ENCODE data around the gene ZNF280A. TPM values are rescaled to one million over a fixed set of nuclear protein-coding genes. Genes with fewer than 3 reads are reported as not detected.

The ZNF280A gene
- polyA plus RNA-seq, 1 donor from 2014 or later = not detected

DNA sequence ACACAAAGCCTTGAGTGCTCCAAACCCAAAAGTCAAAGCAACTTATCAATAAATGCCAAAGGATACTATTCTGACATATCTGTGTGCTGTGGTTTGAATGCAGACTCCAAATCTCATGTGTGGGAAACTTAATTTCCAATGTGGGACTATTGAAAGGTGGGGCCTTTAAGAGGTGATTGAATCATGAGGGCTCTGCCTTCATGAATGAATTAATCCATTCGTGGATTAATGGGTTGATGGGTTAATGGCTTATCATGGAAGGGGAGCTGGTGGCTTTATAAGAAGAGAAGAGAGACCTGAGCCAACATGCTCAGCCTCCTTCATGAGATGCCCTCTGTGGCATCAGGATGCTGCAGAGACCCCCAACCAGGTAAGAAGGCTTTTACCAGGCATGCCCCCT is 16.8 kb upstream of the ZNF280A start:
- Histone ChIP-seq H3K79me2 (replicated peaks; ENCODE audit: insufficient read depth, low read length) (no peaks in the 10 kb centered on the region), H3K9me3 (ENCODE audit: low read length) (no peaks in the 10 kb centered on the region), H3K27ac (ENCODE audit: low read length) (no peak overlapping the region), H3F3A (ENCODE audit: insufficient read depth, low read length, poor library complexity, severe bottlenecking) (no peaks in the 10 kb centered on the region), H3K4me2 (ENCODE audit: low read length) (no peak overlapping the region), H3K9me2 (ENCODE audit: insufficient read depth, low read length) (no peaks in the 10 kb centered on the region), H3K4me3 (ENCODE audit: low read length) (no peak overlapping the region), H3K27me3 (ENCODE audit: insufficient read depth, low read depth, low read length) (no peaks in the 10 kb centered on the region), H3K36me3 (ENCODE audit: insufficient read depth, low read length) (no peaks in the 10 kb centered on the region), H4K20me1 (ENCODE audit: insufficient read depth) (no peaks in the 10 kb centered on the region), H3K9ac (ENCODE audit: low read length) (no peak overlapping the region), H2AFZ (ENCODE audit: low read depth, low read length) (no peak overlapping the region)
- TF ChIP-seq EZH2 (IDR thresholded peaks at IDR 0.05; ENCODE audit: borderline replicate concordance, insufficient read depth, low read length, poor library complexity, severe bottlenecking) (no peak), EP300 (conservative IDR thresholded peaks at IDR 0.05; ENCODE audit: poor library complexity, severe bottlenecking) (no peak), SMC3 (conservative IDR thresholded peaks at IDR 0.05; ENCODE audit: poor library complexity) (no peak), RAD21 (conservative IDR thresholded peaks at IDR 0.05) (no peak), MXI1 (conservative IDR thresholded peaks at IDR 0.05; ENCODE audit: poor library complexity, severe bottlenecking) (no peak), TAF1 (IDR thresholded peaks at IDR 0.05; ENCODE audit: low read depth) (no peak), POLR2AphosphoS5 (IDR thresholded peaks at IDR 0.05) (no peak)
- TF ChIP-seq, protein P1, sequence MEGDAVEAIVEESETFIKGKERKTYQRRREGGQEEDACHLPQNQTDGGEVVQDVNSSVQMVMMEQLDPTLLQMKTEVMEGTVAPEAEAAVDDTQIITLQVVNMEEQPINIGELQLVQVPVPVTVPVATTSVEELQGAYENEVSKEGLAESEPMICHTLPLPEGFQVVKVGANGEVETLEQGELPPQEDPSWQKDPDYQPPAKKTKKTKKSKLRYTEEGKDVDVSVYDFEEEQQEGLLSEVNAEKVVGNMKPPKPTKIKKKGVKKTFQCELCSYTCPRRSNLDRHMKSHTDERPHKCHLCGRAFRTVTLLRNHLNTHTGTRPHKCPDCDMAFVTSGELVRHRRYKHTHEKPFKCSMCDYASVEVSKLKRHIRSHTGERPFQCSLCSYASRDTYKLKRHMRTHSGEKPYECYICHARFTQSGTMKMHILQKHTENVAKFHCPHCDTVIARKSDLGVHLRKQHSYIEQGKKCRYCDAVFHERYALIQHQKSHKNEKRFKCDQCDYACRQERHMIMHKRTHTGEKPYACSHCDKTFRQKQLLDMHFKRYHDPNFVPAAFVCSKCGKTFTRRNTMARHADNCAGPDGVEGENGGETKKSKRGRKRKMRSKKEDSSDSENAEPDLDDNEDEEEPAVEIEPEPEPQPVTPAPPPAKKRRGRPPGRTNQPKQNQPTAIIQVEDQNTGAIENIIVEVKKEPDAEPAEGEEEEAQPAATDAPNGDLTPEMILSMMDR (IDR thresholded peaks at IDR 0.05; ENCODE audit: poor library complexity, severe bottlenecking) = no peak
- TF ChIP-seq, protein P2, sequence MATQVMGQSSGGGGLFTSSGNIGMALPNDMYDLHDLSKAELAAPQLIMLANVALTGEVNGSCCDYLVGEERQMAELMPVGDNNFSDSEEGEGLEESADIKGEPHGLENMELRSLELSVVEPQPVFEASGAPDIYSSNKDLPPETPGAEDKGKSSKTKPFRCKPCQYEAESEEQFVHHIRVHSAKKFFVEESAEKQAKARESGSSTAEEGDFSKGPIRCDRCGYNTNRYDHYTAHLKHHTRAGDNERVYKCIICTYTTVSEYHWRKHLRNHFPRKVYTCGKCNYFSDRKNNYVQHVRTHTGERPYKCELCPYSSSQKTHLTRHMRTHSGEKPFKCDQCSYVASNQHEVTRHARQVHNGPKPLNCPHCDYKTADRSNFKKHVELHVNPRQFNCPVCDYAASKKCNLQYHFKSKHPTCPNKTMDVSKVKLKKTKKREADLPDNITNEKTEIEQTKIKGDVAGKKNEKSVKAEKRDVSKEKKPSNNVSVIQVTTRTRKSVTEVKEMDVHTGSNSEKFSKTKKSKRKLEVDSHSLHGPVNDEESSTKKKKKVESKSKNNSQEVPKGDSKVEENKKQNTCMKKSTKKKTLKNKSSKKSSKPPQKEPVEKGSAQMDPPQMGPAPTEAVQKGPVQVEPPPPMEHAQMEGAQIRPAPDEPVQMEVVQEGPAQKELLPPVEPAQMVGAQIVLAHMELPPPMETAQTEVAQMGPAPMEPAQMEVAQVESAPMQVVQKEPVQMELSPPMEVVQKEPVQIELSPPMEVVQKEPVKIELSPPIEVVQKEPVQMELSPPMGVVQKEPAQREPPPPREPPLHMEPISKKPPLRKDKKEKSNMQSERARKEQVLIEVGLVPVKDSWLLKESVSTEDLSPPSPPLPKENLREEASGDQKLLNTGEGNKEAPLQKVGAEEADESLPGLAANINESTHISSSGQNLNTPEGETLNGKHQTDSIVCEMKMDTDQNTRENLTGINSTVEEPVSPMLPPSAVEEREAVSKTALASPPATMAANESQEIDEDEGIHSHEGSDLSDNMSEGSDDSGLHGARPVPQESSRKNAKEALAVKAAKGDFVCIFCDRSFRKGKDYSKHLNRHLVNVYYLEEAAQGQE (IDR thresholded peaks at IDR 0.05; ENCODE audit: borderline replicate concordance) = no peak

DNA sequence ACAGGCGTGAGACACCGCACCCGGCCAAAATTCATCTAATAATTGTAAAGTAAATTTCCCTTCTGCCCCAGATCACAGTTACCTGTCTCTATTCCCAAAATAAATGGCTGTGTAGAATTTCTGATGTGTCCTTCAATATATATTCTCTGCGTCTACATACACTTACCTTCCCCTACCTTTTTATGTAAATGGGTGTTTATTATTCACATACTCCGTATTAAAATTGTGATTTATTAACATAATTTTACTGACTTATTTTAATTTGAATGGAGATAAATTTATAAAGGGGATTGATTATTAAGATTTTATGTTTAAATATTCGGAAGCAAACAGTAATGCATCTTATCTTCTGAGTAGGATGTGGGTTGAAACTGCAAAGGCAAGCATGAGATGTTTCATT is 16.4 kb upstream of the ZNF280A start:
- Histone ChIP-seq H3K4me2 (ENCODE audit: low read length) (no peak overlapping the region), H3K27ac (ENCODE audit: low read length) (no peak overlapping the region), H3K79me2 (replicated peaks; ENCODE audit: insufficient read depth, low read length) (no peaks in the 10 kb centered on the region), H3K9me3 (ENCODE audit: low read length) (no peaks in the 10 kb centered on the region), H2AFZ (ENCODE audit: low read depth, low read length) (no peak overlapping the region), H3K27me3 (ENCODE audit: insufficient read depth, low read depth, low read length) (no peaks in the 10 kb centered on the region), H3K9me2 (ENCODE audit: insufficient read depth, low read length) (no peaks in the 10 kb centered on the region), H3K36me3 (ENCODE audit: insufficient read depth, low read length) (no peaks in the 10 kb centered on the region), H3K4me3 (ENCODE audit: low read length) (no peak overlapping the region), H3K9ac (ENCODE audit: low read length) (no peak overlapping the region), H3F3A (ENCODE audit: insufficient read depth, low read length, poor library complexity, severe bottlenecking) (no peaks in the 10 kb centered on the region), H4K20me1 (ENCODE audit: insufficient read depth) (no peaks in the 10 kb centered on the region)
- TF ChIP-seq EZH2 (IDR thresholded peaks at IDR 0.05; ENCODE audit: borderline replicate concordance, insufficient read depth, low read length, poor library complexity, severe bottlenecking) (no peak), SMC3 (conservative IDR thresholded peaks at IDR 0.05; ENCODE audit: poor library complexity) (no peak), TAF1 (IDR thresholded peaks at IDR 0.05; ENCODE audit: low read depth) (no peak), POLR2AphosphoS5 (IDR thresholded peaks at IDR 0.05) (no peak), MXI1 (conservative IDR thresholded peaks at IDR 0.05; ENCODE audit: poor library complexity, severe bottlenecking) (no peak), EP300 (conservative IDR thresholded peaks at IDR 0.05; ENCODE audit: poor library complexity, severe bottlenecking) (no peak), RAD21 (conservative IDR thresholded peaks at IDR 0.05) (no peak)
- TF ChIP-seq, protein P2 (IDR thresholded peaks at IDR 0.05; ENCODE audit: borderline replicate concordance) = no peak
- TF ChIP-seq, protein P1 (IDR thresholded peaks at IDR 0.05; ENCODE audit: poor library complexity, severe bottlenecking) = no peak
